Uterus (tissue), 2 donors: ENCODE measurements around the gene HDAC3.

Experiments used
- POLR2A ChIP-seq, 2 donors: fragments of 450-650 bp; IDR thresholded peaks; one replicate each; pipeline ENCODE4 v1.6.1; 2016; ENCODE audit warnings: antibody characterized with exemption in 2 of 2, mild to moderate bottlenecking in 1 of 2, moderate library complexity in 1 of 2
- TF ChIP-seq, protein P1 (sequence below), 4 experiments: fragments of 200-600 bp in 2 of 4; fragments of 450-650 bp in 2 of 4; sonication (generic) in 2 of 4; IDR thresholded peaks; one replicate each; pipeline ENCODE4 v1.5.1; 2016 to 2019; ENCODE audit warnings: antibody characterized with exemption in 4 of 4, mild to moderate bottlenecking in 2 of 4, moderate library complexity in 1 of 4

DNA sequence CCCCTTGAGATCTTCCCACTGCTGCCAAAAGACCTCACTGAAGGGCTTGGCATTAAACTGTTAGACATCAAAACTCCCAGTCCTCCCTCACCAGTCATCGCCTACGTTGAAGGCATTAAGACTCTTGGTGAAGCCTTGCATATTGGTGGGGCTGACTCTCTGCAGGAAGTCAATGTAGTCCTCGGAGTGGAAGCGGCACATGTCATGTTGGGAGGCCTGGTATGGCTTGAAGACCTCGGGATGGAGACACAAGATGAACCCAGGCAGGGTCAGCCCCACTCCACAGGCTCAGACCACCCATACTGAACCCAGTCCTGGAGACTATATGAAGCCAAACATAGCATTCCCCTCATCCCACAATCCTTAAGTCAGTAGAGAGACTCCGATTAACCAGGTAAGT is 1.9 kb downstream of the HDAC3 start:
- no peak for TF ChIP-seq POLR2A (IDR thresholded peaks at IDR 0.05)
- TF ChIP-seq, protein P1, sequence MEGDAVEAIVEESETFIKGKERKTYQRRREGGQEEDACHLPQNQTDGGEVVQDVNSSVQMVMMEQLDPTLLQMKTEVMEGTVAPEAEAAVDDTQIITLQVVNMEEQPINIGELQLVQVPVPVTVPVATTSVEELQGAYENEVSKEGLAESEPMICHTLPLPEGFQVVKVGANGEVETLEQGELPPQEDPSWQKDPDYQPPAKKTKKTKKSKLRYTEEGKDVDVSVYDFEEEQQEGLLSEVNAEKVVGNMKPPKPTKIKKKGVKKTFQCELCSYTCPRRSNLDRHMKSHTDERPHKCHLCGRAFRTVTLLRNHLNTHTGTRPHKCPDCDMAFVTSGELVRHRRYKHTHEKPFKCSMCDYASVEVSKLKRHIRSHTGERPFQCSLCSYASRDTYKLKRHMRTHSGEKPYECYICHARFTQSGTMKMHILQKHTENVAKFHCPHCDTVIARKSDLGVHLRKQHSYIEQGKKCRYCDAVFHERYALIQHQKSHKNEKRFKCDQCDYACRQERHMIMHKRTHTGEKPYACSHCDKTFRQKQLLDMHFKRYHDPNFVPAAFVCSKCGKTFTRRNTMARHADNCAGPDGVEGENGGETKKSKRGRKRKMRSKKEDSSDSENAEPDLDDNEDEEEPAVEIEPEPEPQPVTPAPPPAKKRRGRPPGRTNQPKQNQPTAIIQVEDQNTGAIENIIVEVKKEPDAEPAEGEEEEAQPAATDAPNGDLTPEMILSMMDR (IDR thresholded peaks at IDR 0.05) = no peak
